AG04449 (cell line): ENCODE measurements around the gene MARCHF3.
A peak's percentile ranks its signal among the peaks of the same experiment; 100 is the strongest.
"Not testable (repeated sequence)": the region's sequence is repeated elsewhere in the genome, so short reads cannot be mapped to it uniquely, and the experiment has no call there.

ENCODE experiments used
- CTCF ChIA-PET: fragments of 350-600 bp; formaldehyde crosslinking; extraction: SDS; loops from one replicate; lab custom pipeline; 2021; ENCODE audit warnings: antibody characterized with exemption; lab: Yijun Ruan, JAX
- POLR2A ChIA-PET: fragments of 400-600, 350-600 bp; formaldehyde crosslinking; extraction: SDS; loops from one replicate; lab custom pipeline; 2020; ENCODE audit warnings: antibody characterized with exemption, inconsistent platforms; lab: Yijun Ruan, JAX
- DNase-seq: peaks from one replicate; pipeline ENCODE4 v3.0.0-alpha.2; 2010; ENCODE audit warnings: low read depth, low spot score
- H3K4me3 ChIP-seq: 2 replicates; pipeline ENCODE4 v1.5.1; 2011; ENCODE audit warnings: low read depth, mild to moderate bottlenecking, control low read depth, low read length
- CTCF ChIP-seq: IDR thresholded peaks from one replicate; pipeline ENCODE4 v1.5.1; 2011; ENCODE audit warnings: mild to moderate bottlenecking, moderate library complexity, low read length, control low read depth, inconsistent platforms; ENCODE audit not compliant: insufficient read depth; ENCODE audit errors: missing control alignments

MARCHF3 gene

GRCh38 chr5:127011153-127011552, 19.2 kb downstream of the MARCHF3 start:
- CTCF ChIA-PET: interaction anchor here (1.0 to 1.4 kb wide), 3 partner anchors 18 to 200 kb away, joined by 3 to 4 read pairs (median 4); no protein-coding TSS in a partner anchor
- POLR2A ChIA-PET: interaction anchor here (0.6 kb wide), 1 partner anchor 15 kb away, joined by 3 read pairs; no protein-coding TSS in a partner anchor
- peak; percentile 62 for DNase-seq
- no peak overlapping the region for H3K4me3 ChIP-seq
- TF ChIP-seq CTCF: no peak

- TF ChIP-seq CTCF: no peak
- CTCF ChIA-PET: no interaction called here
- POLR2A ChIA-PET: no interaction called here
- no peak overlapping the region for H3K4me3 ChIP-seq
- DNase-seq: no peak
Measured at GRCh38 chr5:127010362-127010761, 20.0 kb downstream of the MARCHF3 start.

- no peak overlapping the region for H3K4me3 ChIP-seq
- ChIA-PET CTCF (no interaction called here), POLR2A (no interaction called here)
- TF ChIP-seq CTCF: no peak
- no peak for DNase-seq
Measured at GRCh38 chr5:127009784-127010183, 20.6 kb downstream of the MARCHF3 start.

GRCh38 chr5:127008300-127008975, 21.9 kb downstream of the MARCHF3 start:
- TF ChIP-seq CTCF: no peak
- ChIA-PET POLR2A (no interaction called here), CTCF (interaction anchor here (1.0 kb wide), 1 partner anchor 10 kb away, joined by 4 read pairs; no protein-coding TSS in a partner anchor)
- no peak for DNase-seq
- no peak overlapping the region for H3K4me3 ChIP-seq

GRCh38 chr5:127007522-127007921, 22.8 kb downstream of the MARCHF3 start:
- H3K4me3 ChIP-seq: no peak overlapping the region
- ChIA-PET POLR2A (no interaction called here), CTCF (interaction anchor here (1.0 kb wide), 1 partner anchor 9 kb away, joined by 4 read pairs; no protein-coding TSS in a partner anchor)
- TF ChIP-seq CTCF: no peak
- DNase-seq: no peak

GRCh38 chr5:127006744-127007143, 23.6 kb downstream of the MARCHF3 start:
- ChIA-PET CTCF (no interaction called here), POLR2A (no interaction called here)
- TF ChIP-seq CTCF: no peak
- H3K4me3 ChIP-seq: no peak overlapping the region
- no peak for DNase-seq

GRCh38 chr5:127005282-127005681, 25.1 kb downstream of the MARCHF3 start:
- H3K4me3 ChIP-seq, CTCF ChIA-PET, DNase-seq, POLR2A ChIA-PET: not testable (repeated sequence)
